H1 (cell line): Measurements from ENCODE around the gene APBA2. TPM values are rescaled to one million over a fixed set of nuclear protein-coding genes. Genes with fewer than 3 reads are reported as not detected.

Experiments
- CTCF ChIA-PET: fragments of 300-600 bp; sonication (Branson Sonifier 250); formaldehyde crosslinking; loops from one replicate; lab custom pipeline; 2021; ENCODE audit not compliant: partially characterized antibody; lab: Charles Lee
- POLR2A ChIA-PET: fragments of 300-600 bp; sonication (Branson Sonifier 250); formaldehyde crosslinking; loops from one replicate; lab custom pipeline; 2021; ENCODE audit warnings: inconsistent platforms; ENCODE audit not compliant: partially characterized antibody; lab: Charles Lee
- DNase-seq, 2 experiments: peaks; one replicate each; pipeline versions ENCODE4 v3.0.0 to v3.0.0-alpha.2; 2010 to 2022; ENCODE audit warnings: low spot score in 2 of 2, low read depth in 1 of 2, mixed read lengths in 1 of 2
- FAIRE-seq: peaks from 2 replicates; lab custom pipeline; 2011; peaks lifted over from hg19 to GRCh38; lab: Jason Lieb, UNC
- H2AFZ ChIP-seq: 2 replicates; pipeline ENCODE4 v1.8.1; 2012; ENCODE audit warnings: low read length, inconsistent platforms
- H2AK5ac ChIP-seq: 2 replicates; pipeline ENCODE4 v1.6.1; 2013; ENCODE audit warnings: low read depth, low read length
- H2BK120ac ChIP-seq: replicated peaks from 2 replicates; pipeline ENCODE3; 2013; ENCODE audit warnings: low read depth, low read length, inconsistent platforms
- H2BK12ac ChIP-seq: 2 replicates; pipeline ENCODE4 v1.6.1; 2013; ENCODE audit warnings: low read depth, low read length
- H2BK15ac ChIP-seq: 2 replicates; pipeline ENCODE4 v1.6.1; 2013; ENCODE audit warnings: low read length
- H2BK20ac ChIP-seq: 2 replicates; pipeline ENCODE4 v1.6.1; 2013; ENCODE audit warnings: low read length
- H2BK5ac ChIP-seq: 2 replicates; pipeline ENCODE4 v1.6.1; 2013; ENCODE audit warnings: low read depth, low read length
- H3K14ac ChIP-seq: 2 replicates; pipeline ENCODE4 v1.6.1; 2013; ENCODE audit warnings: inconsistent platforms; ENCODE audit not compliant: insufficient read length
- H3K18ac ChIP-seq: 2 replicates; pipeline ENCODE4 v1.6.1; 2013; ENCODE audit warnings: low read length; ENCODE audit errors: extremely low read depth
- H3K23ac ChIP-seq: 2 replicates; pipeline ENCODE4 v1.6.1; 2013; ENCODE audit warnings: inconsistent platforms; ENCODE audit not compliant: insufficient read length
- H3K23me2 ChIP-seq: 2 replicates; pipeline ENCODE4 v1.6.1; 2013; ENCODE audit warnings: low read depth, low read length
- H3K27ac ChIP-seq: 2 replicates; pipeline ENCODE4 v1.6.1; 2011; ENCODE audit warnings: low read depth, low read length, inconsistent platforms
- H3K27me3 ChIP-seq, 4 experiments: replicated peaks in 1 of 4; 1 replicate in 1 of 4; 2 replicates in 3 of 4; pipeline versions ENCODE4 v1.6.1 to v1.8.1; 2011 to 2013; ENCODE audit warnings: low read length in 3 of 4, mild to moderate bottlenecking in 3 of 4, inconsistent platforms in 2 of 4, mixed read lengths in 2 of 4, moderate library complexity in 1 of 4; ENCODE audit not compliant: control insufficient read depth in 3 of 4, insufficient read depth in 3 of 4; ENCODE audit errors: extremely low read depth in 1 of 4
- H3K36me3 ChIP-seq, 4 experiments: 2 replicates each; pipeline versions ENCODE4 v1.6.1 to v1.8.1; 2011 to 2013; ENCODE audit warnings: mild to moderate bottlenecking in 4 of 4, low read length in 3 of 4, moderate library complexity in 2 of 4, control low read depth in 1 of 4, inconsistent platforms in 1 of 4; ENCODE audit not compliant: insufficient read depth in 4 of 4, control insufficient read depth in 2 of 4
- H3K4ac ChIP-seq: replicated peaks from 2 replicates; pipeline ENCODE3; 2013; ENCODE audit warnings: low read length, low read depth, mixed read lengths, inconsistent platforms; ENCODE audit not compliant: insufficient read length
- H3K4me1 ChIP-seq, 4 experiments: replicated peaks in 1 of 4; 1 replicate in 1 of 4; 2 replicates in 3 of 4; pipeline versions ENCODE4 v1.6.1 to v1.8.1; 2011 to 2013; ENCODE audit warnings: low read length in 3 of 4, inconsistent platforms in 2 of 4, mixed read lengths in 1 of 4; ENCODE audit not compliant: insufficient read depth in 4 of 4, control insufficient read depth in 3 of 4
- H3K4me2 ChIP-seq, 2 experiments: 2 replicates each; pipeline versions ENCODE4 v1.6.1 to v1.8.1; 2011 to 2013; ENCODE audit warnings: low read depth in 2 of 2, low read length in 2 of 2, control low read depth in 1 of 2, inconsistent platforms in 1 of 2, mild to moderate bottlenecking in 1 of 2; ENCODE audit not compliant: insufficient read depth in 1 of 2
- H3K4me3 ChIP-seq, 4 experiments: fragments of 200-600, 300-600 bp in 1 of 4; sonication (generic), shearing (Covaris generic), sonication (Bioruptor Twin) in 1 of 4; 2 replicates each; pipeline versions ENCODE4 v1.5.1 to v1.8.1; 2011 to 2016; ENCODE audit warnings: low read length in 4 of 4, low read depth in 3 of 4, control low read depth in 2 of 4, inconsistent platforms in 2 of 4, mild to moderate bottlenecking in 2 of 4, mixed read lengths in 1 of 4, moderate library complexity in 1 of 4; ENCODE audit not compliant: insufficient read depth in 2 of 4; ENCODE audit errors: extremely low read depth in 1 of 4
- H3K56ac ChIP-seq: replicated peaks from 2 replicates; pipeline ENCODE3; 2013; ENCODE audit warnings: low read depth, mild to moderate bottlenecking, mixed read lengths, low read length, inconsistent platforms; ENCODE audit not compliant: insufficient read length
- H3K79me1 ChIP-seq: 2 replicates; pipeline ENCODE4 v1.6.1; 2013; ENCODE audit warnings: low read depth, low read length, control low read depth
- H3K79me2 ChIP-seq, 2 experiments: 2 replicates each; pipeline versions ENCODE4 v1.6.1 to v1.8.1; 2012 to 2013; ENCODE audit warnings: low read length in 2 of 2, mild to moderate bottlenecking in 2 of 2, inconsistent platforms in 1 of 2; ENCODE audit not compliant: insufficient read depth in 2 of 2, control insufficient read depth in 1 of 2
- H3K9ac ChIP-seq, 4 experiments: replicated peaks in 1 of 4; 1 replicate in 1 of 4; 2 replicates in 3 of 4; pipeline versions ENCODE4 v1.6.1 to v1.8.1; 2011 to 2013; ENCODE audit warnings: low read depth in 3 of 4, low read length in 3 of 4, control low read depth in 2 of 4, mild to moderate bottlenecking in 2 of 4, moderate library complexity in 2 of 4, inconsistent platforms in 1 of 4; ENCODE audit errors: extremely low read depth in 1 of 4
- H3K9me3 ChIP-seq, 2 experiments: 2 replicates each; pipeline versions ENCODE4 v1.6.1 to v1.8.1; 2012 to 2013; ENCODE audit warnings: mild to moderate bottlenecking in 2 of 2, moderate library complexity in 2 of 2, control low read depth in 1 of 2, inconsistent platforms in 1 of 2, low read depth in 1 of 2, low read length in 1 of 2, mixed read lengths in 1 of 2; ENCODE audit not compliant: insufficient read depth in 2 of 2
- H4K20me1 ChIP-seq, 2 experiments: replicated peaks in 1 of 2; 2 replicates each; pipeline versions ENCODE3 to v1.8.1; 2011 to 2013; ENCODE audit warnings: inconsistent platforms in 2 of 2, low read length in 2 of 2, mild to moderate bottlenecking in 1 of 2; ENCODE audit not compliant: insufficient read depth in 2 of 2, control insufficient read depth in 1 of 2
- H4K5ac ChIP-seq: 2 replicates; pipeline ENCODE4 v1.6.1; 2013; ENCODE audit warnings: low read length, low read depth, mixed read lengths, inconsistent platforms; ENCODE audit not compliant: insufficient read length
- H4K8ac ChIP-seq: 2 replicates; pipeline ENCODE4 v1.8.0; 2013; ENCODE audit warnings: mild to moderate bottlenecking, moderate library complexity, low read length, inconsistent platforms; ENCODE audit not compliant: insufficient read depth; ENCODE audit errors: extremely low read depth
- H4K91ac ChIP-seq: replicated peaks from 2 replicates; pipeline ENCODE3; 2013; ENCODE audit warnings: low read length, mixed read lengths, inconsistent platforms; ENCODE audit not compliant: insufficient read length
- EZH2 ChIP-seq: fragments of 200-600 bp; sonication (generic); IDR thresholded peaks from 2 replicates; pipeline ENCODE4 v1.7.1; 2012; ENCODE audit warnings: low read depth, mild to moderate bottlenecking, moderate library complexity, low read length, inconsistent platforms; ENCODE audit not compliant: severe bottlenecking
- KDM1A ChIP-seq: fragments of 200-600, 300-600 bp; sonication (generic); IDR thresholded peaks from 2 replicates; pipeline ENCODE4 v1.7.1; 2016; ENCODE audit warnings: mild to moderate bottlenecking, low read length, borderline replicate concordance
- PHF8 ChIP-seq: fragments of 200-600 bp; sonication (generic); conservative IDR thresholded peaks from 2 replicates; pipeline ENCODE4 v1.7.1; 2012; ENCODE audit warnings: low read depth, mild to moderate bottlenecking, inconsistent platforms, low read length, moderate library complexity
- POLR2A ChIP-seq, 2 experiments: IDR thresholded peaks; 1 replicate in 1 of 2; 2 replicates in 1 of 2; pipeline ENCODE4 v1.6.1; 2011; ENCODE audit warnings: low read depth in 2 of 2, low read length in 2 of 2, mild to moderate bottlenecking in 2 of 2; ENCODE audit errors: control extremely low read depth in 1 of 2
- POLR2AphosphoS5 ChIP-seq: IDR thresholded peaks from 2 replicates; pipeline ENCODE4 v1.6.1; 2011; ENCODE audit warnings: low read depth, low read length
- RAD21 ChIP-seq, 2 experiments: IDR thresholded peaks in 1 of 2; conservative IDR thresholded peaks in 1 of 2; 2 replicates each; pipeline ENCODE4 v1.6.1; 2011; ENCODE audit warnings: low read depth in 2 of 2, low read length in 2 of 2, improper control_type of control experiment in 1 of 2, inconsistent platforms in 1 of 2, mild to moderate bottlenecking in 1 of 2, moderate library complexity in 1 of 2
- SP4 ChIP-seq: IDR thresholded peaks from 2 replicates; pipeline ENCODE4 v1.6.1; 2012; ENCODE audit warnings: low read length, inconsistent platforms
- WGBS, 2 experiments: shearing (Covaris generic) in 1 of 2; methylation state at CpG; one replicate each; pipeline versions ENCODE4 v1.1.6 to v1.1.7; 2013 to 2015; ENCODE audit warnings: low lambda C conversion rate in 2 of 2, mixed read lengths in 2 of 2, inconsistent platforms in 1 of 2, low coverage in 1 of 2, missing lambda C conversion rate in 1 of 2; ENCODE audit not compliant: insufficient replicate concordance in 2 of 2, insufficient coverage in 1 of 2, insufficient read length in 1 of 2; ENCODE audit errors: extremely low coverage in 1 of 2, missing lambda C conversion rate in 1 of 2; 5-methylcytosine and 5-hydroxymethylcytosine counted together
- polyA plus RNA-seq, 7 experiments: library from polyadenylated mRNA; depleted of rRNA in 3 of 7; stranded (reverse) in 5 of 7; unstranded in 2 of 7; fragments of >200 nt in 5 of 7; fragments of 200-250 nt in 2 of 7; gene quantifications; 1 replicate in 5 of 7; 2 replicates in 1 of 7; 4 replicates in 1 of 7; pipeline versions ENCODE4 v1.2.1 to v1.2.3, GENCODE V29; 2011 to 2013; ENCODE audit warnings: missing spikeins in 2 of 7, mixed read lengths in 2 of 7
- total RNA-seq: library from RNA; stranded (reverse); fragmentation: NEBNext Ultra II Directional; extraction: Animal tissue kit (Norgen Biotek cat#: 25700); gene quantifications from 2 replicates; pipeline ENCODE4 v1.2.1, GENCODE V29; 2021
- TF ChIP-seq, protein P1 (sequence below), 3 experiments: IDR thresholded peaks; 1 replicate in 2 of 3; 2 replicates in 1 of 3; pipeline versions ENCODE4 v1.5.1 to v1.6.1; 2011; ENCODE audit warnings: low read length in 3 of 3, mild to moderate bottlenecking in 3 of 3, inconsistent platforms in 2 of 3, low read depth in 1 of 3, moderate library complexity in 1 of 3; ENCODE audit not compliant: insufficient read depth in 1 of 3; ENCODE audit errors: control extremely low read depth in 1 of 3
- TF ChIP-seq, protein P2 (sequence below): IDR thresholded peaks from 2 replicates; pipeline ENCODE4 v1.6.1; 2011; ENCODE audit warnings: low read depth, mild to moderate bottlenecking, low read length; ENCODE audit not compliant: insufficient read depth

Gene APBA2
- total and polyA plus RNA-seq, 2 of the 8 experiments (the other 6 are each of a cell fraction or from before 2014, with no cell fraction given): 15.5 to 19.0 TPM

DNA sequence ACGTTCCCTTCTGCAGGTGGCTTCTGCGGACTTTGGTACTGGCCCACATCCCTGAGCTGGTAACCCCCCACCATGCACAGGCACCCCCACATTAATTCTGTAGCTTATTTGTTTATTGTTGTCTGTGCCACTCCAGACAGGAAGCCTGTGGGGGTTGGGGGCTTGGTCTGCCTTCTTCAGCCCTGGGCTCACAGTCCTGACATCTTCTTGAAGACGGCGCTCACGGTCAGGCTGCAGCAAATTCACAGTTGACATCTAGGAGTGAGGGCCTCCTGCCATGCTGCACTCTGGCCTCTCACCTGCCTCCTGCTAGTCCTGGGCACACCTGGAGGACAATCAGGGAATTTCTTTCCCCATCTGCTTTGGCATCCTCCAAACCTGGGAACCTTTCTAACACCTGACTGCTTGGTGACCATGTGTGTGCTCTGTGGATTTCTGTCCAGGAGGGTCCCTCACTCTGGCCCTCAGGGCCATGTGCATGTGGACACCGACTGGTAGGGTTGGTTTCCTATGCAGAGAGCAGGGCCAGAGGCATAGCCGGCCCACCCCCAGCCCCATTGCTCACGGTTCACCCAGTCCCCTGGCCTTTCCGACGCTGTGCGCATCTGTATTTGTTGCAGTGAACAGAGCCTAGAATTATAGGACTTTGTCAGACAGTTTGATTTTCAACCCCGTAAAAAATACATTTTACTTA lies 68.8 kb downstream of the APBA2 start:
- Histone ChIP-seq H4K8ac (no peak overlapping the region), H3K14ac (no peak overlapping the region), H2BK20ac (no peak overlapping the region), H2AFZ (no peak overlapping the region), H4K20me1 (no peaks in the 10 kb centered on the region), H3K79me2 (no peaks in the 10 kb centered on the region), H3K23me2 (no peaks in the 10 kb centered on the region), H3K27ac (no peak overlapping the region), H2AK5ac (no peak overlapping the region), H3K36me3 (no peaks in the 10 kb centered on the region), H3K56ac (no peak overlapping the region), H3K27me3 (no peaks in the 10 kb centered on the region), H2BK15ac (no peak overlapping the region), H2BK120ac (no peak overlapping the region), H3K18ac (no peak overlapping the region), H3K4ac (no peak overlapping the region), H3K23ac (no peak overlapping the region), H3K79me1 (no peaks in the 10 kb centered on the region), H3K4me2 (no peak overlapping the region), H3K9me3 (no peaks in the 10 kb centered on the region), H3K9ac (no peak overlapping the region), H3K4me3 (no peak overlapping the region), H3K4me1 (peaks cover 0 to 15% (median 3%) of the 10 kb centered on the region in 4 experiments; a peak in 4 of 7 replicates), H4K5ac (no peak overlapping the region), H4K91ac (no peak overlapping the region), H2BK5ac (no peak overlapping the region), H2BK12ac (no peak overlapping the region; the same call in 1 of the 2 replicates)
- 87% methylated on average over 12 of the region's 12 CpGs; no CpG with 5 or more reads in 1 of the 2 experiments for WGBS, 2 experiments
- ChIA-PET POLR2A (no interaction called here), CTCF (interaction anchor here (0.8 to 2.0 kb wide), 13 partner anchors 10 to 161 kb away, joined by 3 to 8 read pairs (median 3); no protein-coding TSS in a partner anchor)
- FAIRE-seq (no peak), DNase-seq (peak in 1 of 2 experiments; percentile 39)
- no peak for TF ChIP-seq POLR2A (IDR thresholded peaks at IDR 0.05; ENCODE audit: control extremely low read depth in 1 of 2, low read depth in 2 of 2, low read length in 2 of 2)
- no peak for TF ChIP-seq SP4
- TF ChIP-seq, protein P1, sequence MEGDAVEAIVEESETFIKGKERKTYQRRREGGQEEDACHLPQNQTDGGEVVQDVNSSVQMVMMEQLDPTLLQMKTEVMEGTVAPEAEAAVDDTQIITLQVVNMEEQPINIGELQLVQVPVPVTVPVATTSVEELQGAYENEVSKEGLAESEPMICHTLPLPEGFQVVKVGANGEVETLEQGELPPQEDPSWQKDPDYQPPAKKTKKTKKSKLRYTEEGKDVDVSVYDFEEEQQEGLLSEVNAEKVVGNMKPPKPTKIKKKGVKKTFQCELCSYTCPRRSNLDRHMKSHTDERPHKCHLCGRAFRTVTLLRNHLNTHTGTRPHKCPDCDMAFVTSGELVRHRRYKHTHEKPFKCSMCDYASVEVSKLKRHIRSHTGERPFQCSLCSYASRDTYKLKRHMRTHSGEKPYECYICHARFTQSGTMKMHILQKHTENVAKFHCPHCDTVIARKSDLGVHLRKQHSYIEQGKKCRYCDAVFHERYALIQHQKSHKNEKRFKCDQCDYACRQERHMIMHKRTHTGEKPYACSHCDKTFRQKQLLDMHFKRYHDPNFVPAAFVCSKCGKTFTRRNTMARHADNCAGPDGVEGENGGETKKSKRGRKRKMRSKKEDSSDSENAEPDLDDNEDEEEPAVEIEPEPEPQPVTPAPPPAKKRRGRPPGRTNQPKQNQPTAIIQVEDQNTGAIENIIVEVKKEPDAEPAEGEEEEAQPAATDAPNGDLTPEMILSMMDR (IDR thresholded peaks at IDR 0.05; ENCODE audit: control extremely low read depth in 1 of 3, insufficient read depth in 1 of 3, low read depth in 1 of 3, low read length in 3 of 3): peak in 2 of 3 experiments; percentile 18 to 29; a peak in 2 of 4 replicates
- TF ChIP-seq RAD21 (IDR thresholded peaks at IDR 0.05 in 1 of 2, conservative IDR thresholded peaks at IDR 0.05 in 1 of 2; ENCODE audit: low read depth in 2 of 2, low read length in 2 of 2): peak in 1 of 2 experiments; percentile 23; a peak in 1 of 4 replicates
- no peak for TF ChIP-seq POLR2AphosphoS5
- TF ChIP-seq EZH2: no peak
- TF ChIP-seq KDM1A: no peak
- no peak for TF ChIP-seq PHF8
- TF ChIP-seq, protein P2, sequence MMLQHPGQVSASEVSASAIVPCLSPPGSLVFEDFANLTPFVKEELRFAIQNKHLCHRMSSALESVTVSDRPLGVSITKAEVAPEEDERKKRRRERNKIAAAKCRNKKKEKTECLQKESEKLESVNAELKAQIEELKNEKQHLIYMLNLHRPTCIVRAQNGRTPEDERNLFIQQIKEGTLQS: no peak
